HG02970 (cell line): ENCODE data around the gene BCL7B.
"Not testable (repeated sequence)": the region's sequence is repeated elsewhere in the genome, so short reads cannot be mapped to it uniquely, and the experiment has no call there.

ENCODE experiments used
- ATAC-seq: cut with Tn5 transposase; IDR thresholded peaks from one replicate; pipeline ENCODE4 v1.9.1; 2021; ENCODE audit warnings: mild to moderate bottlenecking, moderate library complexity, moderate number of reproducible peaks; ENCODE audit not compliant: unreplicated experiment, low FRiP score

Gene BCL7B

GRCh38 chr7:73537051-73537450 lies 20.4 kb downstream of the BCL7B start:
- no peak for ATAC-seq

DNA sequence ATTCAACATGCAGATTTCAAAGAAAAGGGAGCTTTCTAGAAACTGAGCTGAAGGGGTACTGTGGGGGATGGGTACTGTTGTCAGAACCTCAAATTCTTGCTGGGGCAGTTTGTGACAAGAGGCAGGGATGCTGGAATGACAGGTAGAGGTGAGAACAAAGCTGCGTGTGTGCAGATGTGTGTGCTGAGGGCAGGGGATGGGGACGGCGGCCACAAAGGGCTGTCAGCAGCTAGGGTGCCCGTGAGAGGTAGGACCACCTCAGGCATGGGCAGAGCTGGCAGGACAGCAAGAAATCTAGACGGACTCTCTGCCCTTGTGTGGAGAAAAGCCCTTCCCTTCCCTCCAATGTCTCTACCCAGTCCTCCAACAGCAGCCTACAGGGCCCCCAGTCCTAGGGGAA lies 21.0 kb downstream of the BCL7B start:
- ATAC-seq = no peak

- ATAC-seq = not testable (repeated sequence)
These were observed 21.6 kb downstream of the BCL7B start for GRCh38 chr7:73535918-73536317.

- no peak for ATAC-seq
These were observed 23.7 kb downstream of the BCL7B start for GRCh38 chr7:73533742-73534141.

DNA sequence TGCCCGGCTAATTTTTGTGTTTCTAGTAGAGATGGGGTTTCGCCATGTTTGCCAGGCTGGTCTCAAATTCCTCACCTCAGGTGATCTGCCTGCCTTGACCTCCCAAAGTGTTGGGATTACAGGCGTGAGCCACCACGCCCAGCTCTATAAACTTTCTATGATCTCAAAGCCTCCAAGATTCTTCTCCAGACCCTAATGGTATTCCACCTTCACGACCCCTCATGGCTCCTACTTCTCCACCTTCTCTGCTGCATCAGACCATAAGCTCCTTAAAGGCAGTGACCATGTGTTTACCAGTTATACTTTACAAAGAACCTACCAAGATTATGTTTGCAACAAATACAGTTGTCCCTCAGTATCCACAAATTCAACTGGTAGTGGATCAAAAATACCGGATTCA lies 25.3 kb downstream of the BCL7B start:
- no peak for ATAC-seq

DNA sequence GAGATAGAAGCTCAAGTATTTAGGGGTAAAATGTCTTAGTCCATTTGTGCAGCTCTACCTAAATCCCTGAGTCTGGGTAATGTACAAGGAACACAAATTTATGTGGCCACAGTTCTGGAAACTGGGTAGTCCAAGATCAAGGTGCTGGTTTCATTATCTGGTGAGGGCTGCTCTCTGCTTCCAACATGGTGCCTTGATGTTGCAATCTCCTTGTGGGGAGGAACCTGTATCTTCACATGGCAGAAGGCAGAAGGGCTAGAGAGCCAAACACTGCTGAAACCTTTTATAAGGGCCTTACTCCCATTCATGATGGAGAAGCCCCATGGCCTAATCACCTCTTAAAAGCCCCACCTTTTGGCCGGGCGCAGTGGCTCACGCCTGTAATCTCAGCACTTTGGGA lies 26.7 kb downstream of the BCL7B start:
- no peak for ATAC-seq

DNA sequence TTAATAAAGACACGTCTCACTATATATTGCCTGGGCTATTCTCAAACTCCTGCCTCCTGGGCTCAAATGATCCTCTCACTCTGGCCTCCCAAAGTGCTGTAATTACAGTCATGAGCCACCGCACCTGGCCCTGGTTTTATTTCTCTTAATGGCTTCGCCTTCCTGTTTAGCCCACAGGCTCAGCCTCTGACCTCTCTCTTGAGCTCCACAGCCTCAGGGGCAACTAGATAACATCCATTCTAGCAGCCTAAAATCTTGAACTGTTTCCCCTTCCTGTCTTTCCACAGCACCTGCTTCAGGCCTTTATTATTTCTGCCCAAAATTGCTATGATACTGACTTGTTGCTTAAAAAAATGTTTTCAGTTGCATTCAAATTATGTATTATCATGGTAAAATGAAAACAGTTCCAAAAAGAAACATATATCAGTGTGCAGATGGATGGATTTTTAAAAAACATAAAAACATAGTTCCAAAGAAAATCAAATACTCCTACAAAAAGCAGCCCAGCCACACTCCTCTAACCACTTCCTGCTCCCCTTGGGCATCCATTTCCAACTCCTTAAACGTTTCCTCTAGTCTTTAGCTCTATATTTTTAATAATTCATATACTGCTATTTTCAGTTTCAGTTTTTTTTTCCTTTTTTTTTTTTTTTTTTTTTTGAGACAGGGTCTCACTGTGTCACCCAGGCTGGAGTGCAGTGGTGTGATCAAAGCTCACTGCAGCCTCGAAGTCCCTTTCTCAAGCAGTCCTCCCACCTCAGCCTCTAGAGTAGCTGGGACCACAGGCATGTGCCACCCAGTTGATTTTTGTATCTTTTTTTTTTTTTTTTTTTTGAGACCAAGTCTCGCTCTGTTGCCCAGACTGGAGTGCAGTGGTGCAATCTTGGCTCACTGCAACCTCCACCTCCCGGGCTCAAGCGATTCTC lies 30.3 kb downstream of the BCL7B start:
- no peak for ATAC-seq

DNA sequence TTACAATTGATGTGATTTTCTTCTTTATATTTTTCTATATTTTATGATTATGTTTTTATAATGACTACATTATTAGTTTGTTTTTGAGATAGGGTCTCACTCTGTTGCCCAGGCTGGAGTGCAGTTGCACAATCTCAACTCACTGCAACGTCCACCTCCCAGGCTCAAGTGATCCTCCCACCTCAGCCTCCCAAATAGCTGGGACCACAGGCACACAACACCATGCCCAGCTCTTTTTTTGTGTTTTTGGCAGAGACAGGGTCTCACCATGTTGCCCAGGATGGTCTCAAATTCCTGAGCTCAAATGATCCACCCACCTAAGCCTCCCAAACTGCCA lies 31.4 kb downstream of the BCL7B start:
- ATAC-seq = not testable (repeated sequence)

- peak; percentile 81 for ATAC-seq
These were observed 35.2 kb downstream of the BCL7B start, which contains the start of gene BAZ1B for GRCh38 chr7:73522105-73522872. Gene BAZ1B, minus strand, starts transcription at chr7:73522293. Its CDS starts 360 bp downstream, at chr7:73521933.

- peak; percentile 45 for ATAC-seq
These were observed 35.8 kb downstream of the BCL7B start for GRCh38 chr7:73521636-73522104.

DNA sequence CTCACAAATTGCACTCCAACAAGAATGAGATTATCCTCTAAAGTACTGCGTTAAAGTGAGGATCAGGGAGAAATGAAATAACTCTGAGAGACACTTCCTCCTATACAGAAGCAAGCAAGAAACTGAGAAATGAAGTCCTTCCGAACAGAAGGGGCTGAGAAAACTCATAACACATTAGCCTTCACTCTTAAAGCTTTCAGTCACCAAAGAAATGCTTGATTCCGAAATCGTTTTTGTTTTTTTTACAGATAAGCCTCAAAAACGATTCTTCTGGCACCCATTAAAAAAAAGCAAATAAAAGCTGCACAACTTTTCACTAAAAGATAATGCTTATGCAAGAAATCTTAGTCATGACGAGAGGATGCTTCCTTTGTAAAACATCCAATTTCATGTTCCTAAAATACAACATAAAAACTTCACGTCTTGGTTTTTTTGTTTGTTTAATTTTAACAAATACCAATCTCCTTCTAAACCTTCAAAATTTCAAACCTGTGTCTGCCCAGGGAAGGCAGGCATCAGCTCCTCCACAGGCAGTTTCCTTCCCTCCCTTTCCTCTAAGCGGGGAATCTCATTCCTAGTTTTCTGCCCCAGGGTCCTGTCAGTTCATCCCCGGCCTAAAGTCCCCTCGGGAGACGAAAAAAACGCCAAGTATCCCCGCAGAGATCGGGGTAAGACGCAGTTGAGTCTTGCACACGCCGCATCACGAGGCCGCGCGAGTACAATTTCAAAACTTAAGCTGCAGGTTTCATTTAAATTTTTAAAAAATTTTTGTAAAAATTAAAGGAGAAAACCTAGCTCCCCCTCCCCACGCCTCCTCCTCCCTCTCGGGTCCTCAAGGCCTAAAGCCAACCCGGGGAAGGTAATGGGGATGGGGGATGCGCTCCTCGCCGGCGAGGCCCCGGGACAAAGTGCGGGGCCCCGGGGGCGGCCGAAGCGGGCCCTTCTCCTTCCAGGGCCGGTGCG lies 36.5 kb downstream of the BCL7B start:
- peak; percentile 12 for ATAC-seq

GRCh38 chr7:73519867-73520672 lies 37.4 kb downstream of the BCL7B start:
- no peak for ATAC-seq

- ATAC-seq = no peak
These were observed 39.0 kb downstream of the BCL7B start for GRCh38 chr7:73518470-73518869.

DNA sequence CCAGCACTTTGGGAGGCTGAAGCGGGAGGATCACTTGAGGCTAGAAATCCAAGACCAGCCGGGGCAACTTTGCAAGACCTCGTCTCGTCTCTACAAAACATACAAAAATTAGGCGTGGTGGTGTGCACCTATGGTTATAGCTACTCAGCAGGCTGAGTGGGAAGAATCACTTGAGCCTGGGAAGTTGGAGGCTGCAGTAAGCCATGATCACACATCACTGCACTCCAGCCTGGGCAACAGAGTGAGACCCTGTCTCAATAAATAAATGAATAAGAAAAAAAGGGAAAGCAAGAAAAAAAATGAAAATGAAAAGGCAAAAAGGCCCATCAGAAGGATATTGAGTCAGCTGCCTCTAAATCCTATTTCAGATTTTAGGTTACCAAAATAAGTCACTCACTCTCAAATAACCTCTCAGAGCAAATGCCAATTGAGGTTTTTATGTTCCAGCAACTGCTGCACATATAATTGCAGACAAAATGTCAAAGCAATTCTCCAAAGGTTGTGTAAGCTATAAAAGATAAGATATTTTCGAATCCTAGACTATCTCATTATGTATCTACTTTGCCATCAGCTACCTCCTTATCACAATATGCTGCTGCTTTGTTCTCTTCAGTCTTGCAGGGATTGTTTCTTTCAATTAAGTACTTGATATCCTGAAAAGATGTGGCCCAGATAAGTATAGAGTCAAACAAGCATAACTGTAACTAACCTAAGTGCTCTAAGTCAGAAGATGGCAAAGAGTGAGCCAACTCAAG lies 40.1 kb downstream of the BCL7B start:
- ATAC-seq = no peak

DNA sequence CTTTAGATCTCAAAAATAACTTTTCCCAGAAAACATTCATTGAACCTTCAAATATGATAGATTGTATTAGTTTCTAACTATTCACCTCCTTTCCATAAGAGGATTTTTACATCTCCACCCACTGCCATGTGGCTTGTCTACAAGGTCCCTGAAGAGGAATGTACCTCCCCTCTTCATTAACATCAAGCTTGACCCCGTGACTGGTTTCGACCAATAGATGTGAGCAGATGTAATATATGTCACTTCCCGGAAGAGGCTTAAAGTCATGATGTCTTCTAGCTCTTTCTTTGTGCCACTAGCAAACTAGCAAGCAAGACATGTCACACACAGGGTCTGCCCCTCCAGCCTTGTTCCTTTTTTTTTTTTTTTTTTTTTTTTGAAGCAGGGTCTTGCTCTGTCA lies 42.3 kb downstream of the BCL7B start:
- ATAC-seq = no peak

DNA sequence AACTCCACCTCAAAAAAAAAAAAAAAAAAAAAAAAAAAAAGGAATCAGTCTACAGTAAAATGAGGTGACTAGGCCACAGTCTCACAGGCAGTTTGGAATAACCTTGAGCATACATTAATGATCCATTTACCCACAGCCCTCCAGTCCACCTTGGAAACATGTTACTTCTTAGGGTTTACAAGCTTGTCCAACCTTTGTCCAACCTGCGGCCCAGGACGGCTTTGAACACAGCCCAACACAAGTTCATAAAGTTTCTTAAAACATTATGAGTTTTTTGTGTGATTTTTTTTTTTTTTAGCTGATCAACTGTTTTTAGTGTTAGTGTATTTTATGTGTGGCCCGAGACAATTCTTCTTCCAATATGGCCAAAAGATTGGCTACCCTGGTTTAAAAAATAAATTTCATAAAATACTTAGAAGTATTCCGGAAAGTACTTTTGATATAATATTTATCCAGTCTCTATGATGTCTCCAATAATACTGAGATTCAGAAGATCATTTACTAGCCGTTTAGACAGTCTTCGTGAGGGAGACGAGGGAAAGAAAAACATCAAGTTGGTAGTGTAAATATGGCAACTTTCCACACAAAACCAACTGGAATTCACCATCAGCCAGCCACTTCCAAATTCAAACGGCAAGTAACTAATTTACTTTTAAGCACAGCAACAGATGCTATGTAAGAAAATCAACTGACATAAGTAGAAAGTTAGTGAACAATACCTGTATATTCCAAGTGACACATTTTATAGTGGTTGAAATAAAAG lies 45.3 kb downstream of the BCL7B start:
- no peak for ATAC-seq

DNA sequence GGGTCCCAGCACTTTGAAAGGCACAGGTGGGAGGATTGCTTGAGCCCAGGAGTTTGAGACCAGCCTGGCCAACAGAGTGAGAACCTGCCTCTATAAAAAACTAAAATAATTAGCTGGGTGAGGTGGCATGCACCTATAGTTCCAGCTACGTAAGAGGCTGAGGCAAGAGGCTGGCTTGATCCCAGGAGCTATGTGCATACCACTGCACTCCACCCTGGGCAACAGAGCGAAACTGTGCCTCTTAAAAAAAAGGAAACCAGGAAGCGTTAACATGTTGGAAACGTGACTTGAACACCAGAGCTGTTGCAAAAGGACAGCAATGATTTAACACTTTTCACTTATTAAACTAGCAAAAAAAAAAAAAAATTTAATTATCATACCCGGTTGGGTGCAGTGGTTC lies 48.0 kb downstream of the BCL7B start:
- no peak for ATAC-seq

GRCh38 chr7:73507556-73507955 lies 49.9 kb downstream of the BCL7B start:
- ATAC-seq = no peak
